Spinal cord (tissue), 10 donors: ENCODE results near the gene CCDC134. TPM values are rescaled to one million over a fixed set of nuclear protein-coding genes. Genes with fewer than 3 reads are reported as not detected.

ENCODE experiments used
- DNase-seq, 6 donors: peaks; one replicate each; pipeline versions ENCODE4 v3.0.0 to v3.0.0-alpha.2; 2013 to 2015; ENCODE audit warnings: low spot score in 6 of 6, low read depth in 4 of 6
- H3K27ac ChIP-seq: one replicate; pipeline ENCODE4 v1.5.1; 2013; ENCODE audit warnings: low read depth, low read length, control low read depth
- H3K27me3 ChIP-seq: one replicate; pipeline ENCODE4 v1.6.1; 2013; ENCODE audit warnings: low read length; ENCODE audit not compliant: control insufficient read depth, insufficient read depth
- H3K36me3 ChIP-seq: one replicate; pipeline ENCODE4 v1.6.1; 2013; ENCODE audit warnings: low read length; ENCODE audit not compliant: control insufficient read depth, insufficient read depth
- H3K4me1 ChIP-seq: one replicate; pipeline ENCODE4 v1.6.1; 2013; ENCODE audit warnings: low read length; ENCODE audit not compliant: control insufficient read depth, insufficient read depth
- H3K4me3 ChIP-seq: one replicate; pipeline ENCODE4 v1.5.1; 2013; ENCODE audit warnings: low read depth, low read length, control low read depth
- H3K9me3 ChIP-seq: one replicate; pipeline ENCODE4 v1.6.1; 2013; ENCODE audit warnings: low read length; ENCODE audit not compliant: control insufficient read depth, insufficient read depth
- WGBS: methylation state at CpG from one replicate; pipeline ENCODE4 v1.1.5; 2013; ENCODE audit warnings: missing lambda C conversion rate; ENCODE audit not compliant: insufficient coverage; 5-methylcytosine and 5-hydroxymethylcytosine counted together
- polyA plus RNA-seq, 2 donors: library from polyadenylated mRNA; unstranded; fragments of 120-200 nt; gene quantifications; one replicate each; pipeline ENCODE4 v1.2.1, GENCODE V29; 2013; ENCODE audit not compliant: insufficient read length in 2 of 2
- total RNA-seq, 2 donors: library from RNA; depleted of rRNA in 1 of 2; stranded (reverse); fragments of 120-200 nt in 1 of 2; fragments of >200 nt in 1 of 2; gene quantifications; one replicate each; pipeline versions ENCODE4 v1.2.3 to v1.2.4, GENCODE V29; 2013 to 2014
- donor health status: healthy.

Gene CCDC134
- total and polyA plus RNA-seq, 4 donors: 5.8 to 12.6 (median 8.3) TPM

DNA sequence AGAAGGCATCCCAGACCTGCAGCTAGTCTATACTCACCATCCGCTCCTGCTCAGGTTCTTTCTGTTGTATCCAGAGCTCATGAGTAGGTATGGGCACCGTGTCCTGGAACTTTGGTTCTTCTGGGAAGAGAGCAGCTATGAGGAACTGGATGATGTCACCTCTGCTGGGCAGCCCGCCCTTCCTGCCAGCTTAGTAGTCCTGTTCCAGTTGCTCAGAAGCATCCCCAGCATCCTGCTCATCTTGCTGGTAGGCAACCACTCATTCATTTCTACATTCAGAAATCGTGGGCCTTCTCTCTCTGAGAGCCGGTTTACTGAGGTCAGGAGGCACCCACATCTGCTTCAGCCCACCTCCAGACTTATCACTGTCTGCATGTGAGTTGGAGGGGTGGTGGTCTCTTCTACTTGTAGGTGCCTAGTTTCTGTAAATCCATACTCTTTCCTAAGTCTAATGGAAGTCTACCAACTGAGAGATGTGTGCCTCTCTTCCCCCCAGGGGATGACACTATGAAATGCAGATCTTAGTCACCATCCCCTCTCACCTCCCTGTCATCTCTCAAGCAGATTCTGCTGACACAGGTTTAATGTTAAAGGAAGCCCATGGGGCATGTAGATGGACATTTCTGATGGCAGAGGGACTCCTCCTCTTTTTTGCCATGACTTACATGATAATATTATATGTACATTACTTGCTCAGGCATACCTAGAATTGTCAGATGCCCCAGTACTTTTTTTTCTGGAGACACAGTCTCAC, 29.6 kb upstream of the CCDC134 start:
- H3K4me1 ChIP-seq: no peaks in the 10 kb centered on the region
- no peaks in the 10 kb centered on the region for H3K9me3 ChIP-seq
- WGBS: 86% methylated on average over 3 of the region's 5 CpGs
- no peak overlapping the region for H3K27ac ChIP-seq
- no peaks in the 10 kb centered on the region for H3K36me3 ChIP-seq
- DNase-seq: no peak
- H3K27me3 ChIP-seq: no peaks in the 10 kb centered on the region
- no peak overlapping the region for H3K4me3 ChIP-seq

DNA sequence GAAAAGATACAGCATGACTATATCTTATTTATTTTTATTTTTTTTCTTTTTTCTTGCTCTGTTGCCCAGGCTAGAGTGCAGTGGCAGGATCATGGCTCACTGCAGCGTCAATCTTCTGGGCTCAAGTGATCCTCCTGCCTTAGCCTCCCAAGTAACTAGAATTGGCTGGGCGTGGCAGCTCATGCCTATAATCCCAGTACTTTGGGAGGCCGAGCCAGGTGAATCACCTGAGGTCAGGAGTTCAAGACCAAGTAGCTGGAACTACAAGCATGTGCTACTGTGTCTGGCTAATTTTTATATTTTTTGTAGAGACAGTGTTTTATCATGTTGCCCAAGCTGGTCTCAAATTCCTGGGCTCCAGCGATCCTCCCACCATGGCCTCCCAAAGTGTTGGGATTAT, 28.3 kb upstream of the CCDC134 start:
- H3K4me1 ChIP-seq: no peaks in the 10 kb centered on the region
- no peaks in the 10 kb centered on the region for H3K36me3 ChIP-seq
- H3K4me3 ChIP-seq: no peak overlapping the region
- no peaks in the 10 kb centered on the region for H3K9me3 ChIP-seq
- no peak overlapping the region for H3K27ac ChIP-seq
- 92% methylated on average over 4 of the region's 4 CpGs for WGBS
- DNase-seq: no peak
- H3K27me3 ChIP-seq: no peaks in the 10 kb centered on the region

GRCh38 chr22:41772645-41773044, 27.8 kb upstream of the CCDC134 start:
- H3K4me3 ChIP-seq: no peak overlapping the region
- no peaks in the 10 kb centered on the region for H3K27me3 ChIP-seq
- no peaks in the 10 kb centered on the region for H3K36me3 ChIP-seq
- no peak overlapping the region for H3K27ac ChIP-seq
- no peaks in the 10 kb centered on the region for H3K9me3 ChIP-seq
- no peak for DNase-seq
- H3K4me1 ChIP-seq: no peaks in the 10 kb centered on the region

DNA sequence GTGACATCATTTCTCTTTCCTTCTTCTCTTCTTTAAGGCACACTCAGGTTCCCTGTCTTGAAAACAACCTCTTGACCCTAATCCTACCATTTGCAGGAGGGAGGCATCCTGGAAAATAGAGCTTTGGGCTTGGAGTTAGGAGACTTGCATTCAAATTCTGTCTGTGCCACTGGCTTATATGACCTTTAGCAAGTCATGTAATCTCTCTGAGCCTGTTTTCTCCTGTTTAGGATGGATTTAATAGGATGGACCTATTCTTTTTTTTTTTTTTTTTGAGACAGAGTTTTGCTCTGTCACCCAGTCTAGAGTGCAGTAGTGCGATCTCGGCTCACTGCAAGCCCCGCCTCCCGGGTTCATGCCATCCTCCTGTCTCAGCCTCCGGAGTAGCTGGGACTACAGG, 25.1 kb upstream of the CCDC134 start:
- Histone ChIP-seq H3K27ac (no peak overlapping the region), H3K4me3 (no peak overlapping the region), H3K27me3 (no peaks in the 10 kb centered on the region), H3K36me3 (no peaks in the 10 kb centered on the region), H3K4me1 (no peaks in the 10 kb centered on the region), H3K9me3 (no peaks in the 10 kb centered on the region)
- no peak for DNase-seq
- WGBS: 90% methylated on average over 5 of the region's 5 CpGs

GRCh38 chr22:41775976-41776375, 24.5 kb upstream of the CCDC134 start:
- no peak for DNase-seq
- H3K4me1 ChIP-seq: no peaks in the 10 kb centered on the region
- no peaks in the 10 kb centered on the region for H3K27me3 ChIP-seq
- H3K36me3 ChIP-seq: no peaks in the 10 kb centered on the region
- H3K9me3 ChIP-seq: no peaks in the 10 kb centered on the region
- H3K27ac ChIP-seq: no peak overlapping the region
- 85% methylated on average over 4 of the region's 4 CpGs for WGBS
- H3K4me3 ChIP-seq: no peak overlapping the region

- no peak for DNase-seq
- WGBS: 57% methylated on average over 1 of the region's 3 CpGs
- no peak overlapping the region for H3K27ac ChIP-seq
- H3K27me3 ChIP-seq: no peaks in the 10 kb centered on the region
- no peaks in the 10 kb centered on the region for H3K36me3 ChIP-seq
- no peak overlapping the region for H3K4me3 ChIP-seq
- no peaks in the 10 kb centered on the region for H3K4me1 ChIP-seq
- H3K9me3 ChIP-seq: no peaks in the 10 kb centered on the region
Observed at GRCh38 chr22:41776381-41776780, 24.1 kb upstream of the CCDC134 start.

DNA sequence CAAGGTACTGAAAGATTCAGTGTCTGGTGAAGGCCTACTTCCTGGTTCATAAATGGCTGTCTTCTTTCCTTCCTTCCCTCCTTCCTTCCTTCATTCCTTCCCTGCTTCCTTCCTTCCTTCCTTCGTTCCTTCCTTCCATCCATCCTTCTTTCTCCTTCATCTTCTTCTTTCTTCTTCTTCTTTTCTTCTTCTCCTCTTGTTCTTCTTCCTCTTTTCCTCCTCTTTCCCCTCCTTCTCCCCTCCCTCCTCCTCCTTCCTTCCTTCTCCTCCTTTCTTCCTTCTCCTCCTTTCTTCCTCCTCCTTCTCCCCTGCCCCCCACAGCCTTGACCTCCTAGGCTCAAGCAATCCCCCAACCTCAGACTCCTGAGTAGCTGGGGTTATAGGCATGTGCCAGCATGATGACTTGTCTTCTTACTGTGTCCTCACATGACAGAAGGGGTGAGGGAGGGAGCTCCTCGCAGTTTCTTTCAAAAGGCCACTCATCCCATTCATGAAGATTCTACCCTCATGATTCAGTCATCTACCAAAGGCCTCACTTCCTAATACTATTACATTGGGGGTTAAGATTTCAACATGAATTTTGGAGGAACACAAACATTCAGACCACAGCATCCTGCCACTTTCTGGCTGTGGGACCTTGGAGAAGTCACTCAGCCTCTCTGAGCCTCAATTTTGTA, 22.6 kb upstream of the CCDC134 start:
- WGBS: 100% methylated on average over 1 of the region's 2 CpGs
- no peaks in the 10 kb centered on the region for H3K36me3 ChIP-seq
- no peak overlapping the region for H3K4me3 ChIP-seq
- no peak for DNase-seq
- no peaks in the 10 kb centered on the region for H3K4me1 ChIP-seq
- H3K27ac ChIP-seq: no peak overlapping the region
- no peaks in the 10 kb centered on the region for H3K9me3 ChIP-seq
- H3K27me3 ChIP-seq: no peaks in the 10 kb centered on the region

- Histone ChIP-seq H3K4me3 (no peak overlapping the region), H3K36me3 (no peaks in the 10 kb centered on the region), H3K27me3 (no peaks in the 10 kb centered on the region), H3K27ac (no peak overlapping the region), H3K4me1 (no peaks in the 10 kb centered on the region), H3K9me3 (no peaks in the 10 kb centered on the region)
- DNase-seq: no peak
- 73% methylated on average over 2 of the region's 3 CpGs for WGBS
Observed at GRCh38 chr22:41779929-41780505, 20.5 kb upstream of the CCDC134 start.

DNA sequence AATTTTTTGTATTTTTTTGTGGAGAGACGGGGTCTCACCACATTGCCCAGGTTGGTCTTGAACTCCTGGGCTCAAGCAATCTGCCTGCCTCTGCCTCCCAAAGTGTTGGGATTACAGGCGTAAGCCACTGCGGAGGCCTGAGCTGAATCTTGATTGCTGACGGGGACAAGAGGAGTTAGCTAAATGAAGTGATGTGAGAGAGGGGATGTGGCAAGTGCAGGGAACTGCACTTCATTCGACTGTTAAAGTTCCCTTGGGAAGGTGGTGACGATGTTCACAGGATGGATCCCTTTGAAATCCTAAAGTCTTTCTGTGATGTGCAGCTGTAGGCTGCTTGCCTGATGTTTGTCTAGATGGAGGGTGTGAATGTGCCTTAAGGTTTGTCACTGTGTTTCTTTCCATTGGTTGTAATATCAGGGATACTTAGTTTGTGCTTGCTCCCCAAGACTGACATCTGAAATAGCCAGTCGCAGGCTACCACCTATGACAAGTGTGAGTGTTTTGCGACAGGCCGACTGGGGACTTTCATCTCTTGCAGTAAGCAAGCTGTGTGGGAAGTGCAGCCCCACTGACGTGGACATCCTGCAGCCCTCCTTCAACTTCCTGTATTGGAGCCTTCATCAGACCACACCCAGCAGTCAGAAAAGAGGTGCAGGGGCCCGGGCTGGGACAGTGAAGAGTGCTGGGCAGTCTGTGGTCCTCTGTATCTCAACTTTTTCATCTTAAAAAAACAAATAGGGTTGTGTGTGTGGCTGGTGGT, 19.6 kb upstream of the CCDC134 start:
- no peak overlapping the region for H3K27ac ChIP-seq
- H3K27me3 ChIP-seq: no peaks in the 10 kb centered on the region
- WGBS: 54% methylated on average over 10 of the region's 11 CpGs
- no peaks in the 10 kb centered on the region for H3K9me3 ChIP-seq
- H3K4me1 ChIP-seq: no peaks in the 10 kb centered on the region
- DNase-seq: peak in 2 of 6 donors; percentile 9 to 72
- H3K4me3 ChIP-seq: no peak overlapping the region
- H3K36me3 ChIP-seq: no peaks in the 10 kb centered on the region
